ENCODE data around the gene BMX.

BMX gene

DNA sequence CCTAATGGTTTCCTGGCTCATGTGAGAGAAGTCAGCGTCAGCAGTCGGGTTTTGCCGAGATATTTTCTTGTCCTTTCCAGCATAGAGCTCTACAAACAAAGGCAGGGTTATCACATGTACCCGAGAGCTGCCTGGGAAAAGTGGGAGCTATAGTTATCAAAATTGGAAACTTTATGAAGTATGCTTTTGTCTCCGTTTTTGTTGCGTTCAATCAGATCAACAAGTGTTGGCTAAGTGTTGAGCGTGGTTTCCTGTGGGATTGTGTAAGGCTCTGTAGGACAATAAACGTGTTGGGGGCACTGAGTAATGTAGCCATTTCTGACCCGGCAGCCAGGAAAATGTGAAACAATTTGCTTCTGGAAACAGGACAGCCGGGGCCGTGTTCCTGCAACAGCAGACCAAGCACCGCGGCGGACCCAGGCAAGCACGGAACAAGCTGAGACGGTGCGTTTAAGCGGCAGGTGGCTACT is at the start of gene BMX:
Gene BMX (plus strand): TSS at position 311 of the 470 bp plus-strand sequence. CDS start 7,547 bp downstream, outside the sequence.
- DNase-seq = no peak

DNA sequence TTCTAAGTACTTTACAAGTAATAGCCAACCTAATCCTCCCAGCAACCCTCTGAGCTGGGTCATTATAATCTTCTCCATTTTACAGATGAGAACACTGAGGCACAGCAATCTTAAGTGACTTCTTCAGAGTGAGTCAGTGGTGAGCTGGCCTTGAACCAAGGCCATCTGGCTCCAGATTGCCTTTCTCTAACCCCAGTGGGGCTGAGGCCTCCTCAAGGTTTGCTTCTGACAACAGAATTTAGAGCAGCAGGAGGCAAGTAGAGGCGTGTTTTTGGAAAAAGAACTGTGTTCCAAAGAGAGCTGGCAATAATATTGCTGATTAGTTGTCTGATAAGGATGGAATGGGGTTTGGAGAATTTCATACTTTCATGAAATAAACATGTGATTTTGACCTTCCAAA is 48.7 kb upstream of the BMX start:
- no peak for DNase-seq

DNA sequence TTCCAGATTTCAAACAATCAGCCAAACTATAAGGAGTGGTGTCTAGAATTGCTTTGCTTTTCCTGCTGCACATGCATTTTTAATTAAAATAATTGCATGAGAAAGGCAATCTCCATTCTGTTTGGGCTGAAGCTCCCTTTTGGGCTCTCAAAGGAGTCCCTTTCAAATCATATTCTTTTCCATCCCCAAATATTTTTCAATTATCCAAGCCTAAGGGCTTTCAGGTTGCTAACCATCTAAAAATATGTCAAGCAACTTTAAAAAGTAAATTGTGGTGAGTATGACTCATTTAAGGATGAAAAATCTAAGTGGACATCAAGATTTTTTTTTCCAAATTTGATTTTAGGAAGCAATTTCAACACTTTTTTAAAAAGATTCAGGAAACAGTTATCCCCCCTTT is 35.9 kb upstream of the BMX start:
- no peak for DNase-seq

DNA sequence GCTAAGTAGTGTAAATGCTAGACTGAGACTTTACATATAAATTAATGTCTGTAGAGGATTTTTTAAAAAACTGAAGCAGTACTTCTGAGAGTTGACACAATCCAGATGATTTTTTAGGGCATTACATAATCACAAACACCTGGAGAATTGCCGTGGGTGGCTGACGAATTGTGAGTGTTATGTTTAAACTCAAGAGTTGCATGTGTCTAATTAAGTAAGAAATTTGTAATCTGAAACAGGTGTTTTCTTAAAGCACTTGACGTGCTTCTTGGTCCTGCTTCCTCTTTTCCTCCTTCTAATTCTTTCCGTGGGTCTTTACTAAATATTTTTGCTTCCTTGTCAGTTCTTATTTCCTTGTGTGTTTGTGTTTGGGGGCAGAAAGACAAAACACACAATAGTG is 35.3 kb upstream of the BMX start:
- no peak for DNase-seq

DNA sequence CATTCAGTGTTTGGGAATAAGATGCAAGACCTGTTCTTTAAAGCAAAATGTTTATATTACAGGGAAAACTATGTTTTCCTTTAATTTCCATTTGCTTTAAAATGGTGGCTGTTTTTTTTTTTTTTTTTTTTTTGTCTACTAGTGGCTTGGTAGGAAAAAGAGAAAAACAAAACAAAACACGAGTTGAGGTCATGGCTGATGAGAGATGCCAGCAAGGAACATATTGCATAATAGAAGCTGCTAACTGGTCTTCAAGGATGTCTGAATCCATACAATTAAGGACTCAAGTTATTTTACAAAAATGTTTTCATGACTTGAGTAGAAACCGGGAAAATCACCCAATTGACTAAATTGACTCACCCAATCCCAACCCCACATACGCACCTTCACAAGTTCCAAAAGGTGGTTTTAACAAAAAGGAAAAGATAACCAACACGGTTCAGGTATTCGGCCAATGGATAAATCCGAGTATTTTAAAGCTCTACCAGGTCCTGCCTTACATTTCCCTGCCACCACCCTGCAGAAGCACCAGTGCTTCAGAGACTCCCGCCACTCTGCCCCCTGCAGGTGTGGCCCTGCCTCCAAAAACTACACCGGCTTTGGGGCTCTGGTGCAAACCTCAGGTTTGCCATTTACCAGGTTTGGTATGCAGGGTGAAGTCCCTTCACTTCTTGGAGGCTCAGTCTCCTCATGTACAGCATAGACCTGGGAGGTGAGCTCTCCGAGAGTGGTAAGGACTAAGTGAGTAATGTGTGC is 34.5 kb upstream of the BMX start:
- no peak for DNase-seq

DNA sequence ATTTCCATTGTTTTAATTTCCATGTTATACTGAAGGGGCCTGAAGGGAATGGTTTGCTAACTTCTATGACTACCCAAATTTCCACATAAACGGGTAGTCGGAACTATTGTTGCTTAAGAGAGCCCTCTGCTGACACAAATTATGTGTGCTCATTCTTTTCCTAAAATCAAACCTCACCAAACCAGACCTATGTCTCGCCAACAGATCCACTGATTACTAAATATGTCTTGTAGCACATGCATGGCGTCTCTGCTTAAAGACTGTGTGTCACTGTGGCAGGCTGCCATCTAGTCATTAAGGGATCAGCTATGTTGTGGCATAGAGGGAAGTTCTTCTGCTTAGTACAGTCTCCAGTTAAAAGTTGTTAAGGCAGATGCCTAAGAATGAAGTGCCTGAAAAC is 32.6 kb upstream of the BMX start:
- DNase-seq = no peak

DNA sequence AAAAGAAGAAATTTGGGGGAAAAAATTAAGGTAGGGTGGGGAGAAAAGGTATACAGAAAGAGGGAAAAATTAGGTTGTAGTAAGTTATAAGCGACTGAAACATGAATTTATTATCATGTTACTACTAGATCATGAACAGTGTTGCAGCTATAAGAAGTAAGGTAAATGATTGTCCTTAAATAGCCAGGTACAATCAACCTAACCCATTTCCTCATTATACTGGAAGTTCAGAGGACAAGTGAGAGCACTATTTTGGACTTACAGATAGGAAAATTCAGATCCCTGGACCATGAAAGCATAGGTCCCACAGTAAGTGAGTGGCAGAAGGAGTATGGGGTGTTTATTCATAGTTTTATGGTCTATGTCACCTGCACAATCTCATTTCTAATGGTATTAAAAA is 31.0 kb upstream of the BMX start:
- no peak for DNase-seq

DNA sequence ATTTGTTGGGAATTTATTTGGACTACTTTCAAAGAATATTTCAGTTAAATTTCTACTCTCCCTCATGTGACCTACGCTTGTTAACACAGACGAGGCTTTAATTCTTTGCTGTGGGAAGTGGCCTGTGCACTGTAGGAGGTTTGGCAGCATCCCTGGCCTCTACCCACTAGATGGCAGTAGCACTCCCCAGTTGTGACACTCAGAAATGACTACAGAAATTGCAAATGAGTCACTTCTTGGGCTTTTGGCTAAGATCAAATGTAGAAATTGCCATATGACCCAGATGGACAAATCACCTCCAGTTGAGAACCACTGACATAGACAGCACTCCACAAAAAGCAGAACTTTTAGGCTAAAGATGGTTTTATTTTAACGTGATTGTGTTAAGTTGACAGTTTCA is 29.6 kb upstream of the BMX start:
- DNase-seq = peak; percentile 52

DNA sequence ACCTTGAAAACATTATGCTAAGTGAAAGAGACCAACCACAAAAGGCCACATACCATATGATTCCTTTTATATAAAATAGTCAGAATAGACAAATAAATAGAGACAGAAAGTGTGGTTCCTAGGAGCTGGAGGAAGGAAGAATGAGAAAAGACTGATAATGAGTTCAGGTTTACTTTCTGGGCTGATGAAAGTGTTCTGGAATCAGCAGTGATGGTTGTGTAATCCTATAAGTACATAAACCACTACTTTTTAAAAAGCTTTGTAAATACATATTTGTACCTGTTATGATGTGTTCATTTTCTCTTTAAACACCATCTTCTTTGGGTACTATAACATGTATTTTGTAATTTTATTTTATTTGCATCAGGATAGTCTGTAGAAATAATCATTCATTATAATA is 28.1 kb upstream of the BMX start:
- DNase-seq = no peak

DNA sequence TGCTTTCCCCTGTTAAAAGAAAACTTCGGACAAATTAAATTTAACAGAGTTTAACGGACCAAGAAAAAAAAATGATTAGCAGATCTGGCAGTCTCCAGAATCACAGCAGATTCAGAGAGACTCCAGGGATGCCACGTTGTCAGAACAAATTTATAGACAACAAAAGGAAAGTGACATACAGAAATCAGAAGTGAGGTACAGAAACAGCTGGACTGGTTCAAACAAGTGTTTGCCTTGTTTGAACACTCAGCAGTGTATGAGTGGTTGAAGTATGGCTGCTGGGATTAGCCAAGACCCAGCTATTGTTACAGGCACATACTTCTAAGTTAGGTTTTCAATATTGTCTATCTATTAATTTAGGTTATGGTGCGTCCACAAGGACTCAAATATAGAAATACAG is 26.6 kb upstream of the BMX start:
- DNase-seq = no peak

DNA sequence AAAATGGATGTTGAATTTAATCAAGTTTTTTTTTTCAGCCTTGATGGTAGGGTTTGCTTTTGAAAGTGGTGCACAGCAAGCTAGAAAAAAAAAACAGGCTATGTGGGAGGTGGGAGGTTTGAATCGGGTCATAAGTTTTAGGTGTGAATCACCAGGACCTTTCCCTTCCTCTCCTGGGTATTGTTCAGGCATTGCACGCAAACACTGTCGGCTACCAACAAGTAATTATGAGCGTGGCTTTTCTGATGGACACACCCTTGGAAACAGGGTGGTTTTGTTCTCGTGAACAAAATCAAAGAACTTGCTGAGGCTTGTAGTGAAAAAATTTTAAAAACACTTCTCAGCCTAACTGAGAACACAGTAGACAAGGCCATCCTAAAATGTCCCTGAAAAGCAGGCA is 25.6 kb upstream of the BMX start:
- no peak for DNase-seq

DNA sequence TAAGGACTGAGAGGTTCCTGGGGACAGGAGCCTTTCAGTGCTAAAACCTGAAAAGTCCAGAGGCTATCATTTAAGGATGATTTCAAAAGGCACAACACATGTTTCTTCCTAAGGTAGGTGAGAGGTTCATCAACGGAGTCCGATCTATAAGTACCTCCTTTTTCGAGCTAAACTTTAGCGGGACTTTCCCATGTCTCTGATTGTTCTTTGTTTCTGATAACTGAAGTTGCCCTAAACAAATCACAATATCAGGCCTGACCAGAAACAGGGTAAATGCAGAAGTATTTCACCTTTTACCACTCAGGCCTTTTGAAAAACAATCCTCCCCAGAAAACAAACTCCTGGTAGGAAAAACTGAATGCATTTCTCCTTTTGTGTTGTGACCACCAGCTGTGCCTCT is 25.1 kb upstream of the BMX start:
- DNase-seq = no peak

DNA sequence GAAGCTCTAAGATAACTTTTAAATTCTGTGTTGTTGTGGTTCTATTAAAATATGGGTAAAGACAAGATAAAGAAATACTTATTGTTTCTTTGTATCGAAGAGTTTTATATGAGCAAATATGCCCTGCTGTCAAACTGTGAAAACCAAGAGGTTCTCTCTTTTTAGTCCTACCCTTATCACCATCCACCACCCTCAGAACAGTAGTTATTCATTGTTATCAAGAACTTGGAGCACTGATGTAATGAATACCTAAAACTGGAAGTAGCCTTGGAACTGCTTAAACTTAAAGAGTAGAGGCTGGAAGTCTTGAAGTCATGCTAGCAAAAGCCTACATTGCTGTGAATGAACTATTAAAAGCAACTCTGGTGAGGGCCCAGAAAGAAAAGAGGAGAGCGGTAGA is 16.7 kb upstream of the BMX start:
- no peak for DNase-seq

DNA sequence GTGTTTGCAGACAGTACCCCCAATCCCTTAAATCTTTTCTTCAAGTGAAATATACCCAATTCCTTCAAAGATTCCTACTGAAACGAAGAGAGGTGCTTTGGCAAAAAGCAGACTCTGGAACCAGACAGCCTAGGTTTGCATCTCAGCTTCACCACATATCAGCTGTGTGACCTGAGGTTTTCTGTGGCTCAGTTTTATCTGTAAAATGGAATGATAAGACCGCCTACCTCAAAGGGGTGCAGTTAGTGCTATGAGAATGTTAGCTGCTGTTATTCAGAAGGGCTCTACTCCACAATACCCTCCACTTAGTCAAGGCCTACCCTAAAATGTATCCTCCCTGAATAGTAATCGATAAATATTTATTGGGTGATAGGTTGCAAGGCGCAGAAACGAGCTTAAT is 8.1 kb upstream of the BMX start:
- no peak for DNase-seq

DNA sequence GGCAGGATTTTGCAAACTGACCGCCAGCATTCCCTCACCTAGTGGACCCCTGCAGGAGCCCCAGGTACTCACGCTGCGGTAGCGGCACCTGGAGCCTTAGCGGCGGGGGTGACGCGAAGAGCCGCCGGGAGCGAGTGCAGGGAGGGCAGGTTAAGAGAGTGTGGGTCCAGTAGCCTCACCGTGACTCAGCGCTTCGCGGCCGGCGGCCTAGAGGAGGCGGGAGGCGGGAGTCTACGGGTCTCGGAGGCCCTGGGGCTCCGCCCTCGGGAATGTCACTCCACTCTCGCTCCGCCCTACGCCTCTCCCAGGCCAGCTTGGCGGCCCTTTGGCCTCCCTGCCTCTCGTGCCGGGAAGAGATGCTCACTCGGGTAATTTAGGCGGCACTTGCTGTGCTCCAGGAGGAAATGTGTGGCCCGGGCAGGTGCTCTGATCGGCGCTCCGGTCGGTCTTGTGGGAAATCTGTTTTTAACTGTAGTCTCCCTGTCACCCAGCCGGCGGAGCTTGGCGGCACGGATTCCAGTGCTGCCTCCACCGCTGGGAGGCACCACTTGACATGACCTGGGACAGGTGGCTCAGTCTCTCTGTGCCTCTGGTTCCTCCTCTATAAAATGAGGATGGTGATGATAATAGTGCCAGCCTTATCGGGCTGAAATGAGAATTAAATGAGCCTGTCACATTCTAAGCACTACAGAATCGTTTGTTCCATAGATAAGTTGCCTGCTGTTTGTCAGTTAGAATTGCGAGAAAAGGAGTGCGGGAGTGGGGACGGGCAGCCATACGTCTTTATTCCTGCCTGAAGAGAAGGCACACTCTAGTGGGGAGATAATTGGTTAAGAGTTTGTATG is 7.3 kb upstream of the BMX start, which contains the start of gene PIR:
Gene PIR (minus strand): TSS at position 216 of the 845 bp plus-strand sequence. CDS start 2,076 bp downstream, outside the sequence.
- DNase-seq = peak; percentile 19

DNA sequence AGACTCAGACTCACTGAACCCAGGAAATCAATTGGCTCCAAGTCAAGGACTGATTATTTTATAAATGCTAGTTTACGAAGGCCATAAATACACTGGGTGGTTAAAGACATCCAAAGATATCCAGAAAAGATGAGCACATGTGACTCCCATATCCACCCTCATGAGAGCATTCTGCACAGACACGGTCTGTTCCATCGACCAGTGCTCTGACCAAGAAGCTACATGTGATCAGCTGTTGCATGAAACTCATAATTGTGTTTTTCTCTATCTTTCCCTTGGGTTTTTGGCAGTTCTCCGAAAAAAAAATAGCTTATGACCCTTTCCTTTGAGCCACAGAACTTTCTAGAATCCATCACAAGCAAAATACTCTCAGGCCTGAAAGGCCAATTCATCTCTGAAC is 4.8 kb upstream of the BMX start:
- DNase-seq = no peak

DNA sequence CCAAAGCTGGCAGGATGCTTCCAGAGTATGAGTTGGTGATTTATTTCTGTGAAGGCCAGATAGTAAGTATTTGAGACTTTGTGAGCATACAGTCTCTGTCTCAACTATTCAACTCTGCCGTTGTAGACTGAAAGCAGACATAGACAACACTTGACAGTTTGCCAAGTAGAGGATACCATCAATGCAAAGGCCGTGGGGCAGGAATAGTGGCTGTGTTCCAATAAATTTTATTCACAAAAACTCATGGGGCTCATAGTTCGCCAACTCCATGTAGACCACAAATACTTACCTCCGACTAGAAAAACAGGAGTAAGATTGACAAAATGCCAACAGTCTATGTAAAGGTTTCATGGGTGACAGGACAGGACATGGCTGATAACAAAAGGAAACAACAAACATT is 3.8 kb upstream of the BMX start:
- no peak for DNase-seq

DNA sequence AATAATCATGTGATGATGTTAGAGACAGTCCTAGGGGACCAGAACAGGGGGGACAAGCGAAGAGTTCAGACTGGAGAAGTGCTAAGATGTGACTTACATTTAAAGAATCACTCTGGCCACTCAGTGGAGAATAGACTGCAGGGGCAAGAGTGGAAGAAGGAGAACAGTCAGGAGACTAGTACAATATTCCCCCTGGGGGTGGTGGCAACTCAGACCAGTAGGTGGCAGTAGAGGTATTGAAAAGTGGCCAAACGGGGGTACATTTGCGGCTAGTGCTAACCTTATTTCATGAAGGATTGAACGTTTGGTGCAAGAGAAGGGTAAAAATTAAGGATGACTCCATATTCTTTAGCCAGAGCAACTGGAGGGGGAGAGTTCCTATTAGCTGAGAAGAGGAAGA is 2.7 kb upstream of the BMX start:
- DNase-seq = peak; percentile 51

DNA sequence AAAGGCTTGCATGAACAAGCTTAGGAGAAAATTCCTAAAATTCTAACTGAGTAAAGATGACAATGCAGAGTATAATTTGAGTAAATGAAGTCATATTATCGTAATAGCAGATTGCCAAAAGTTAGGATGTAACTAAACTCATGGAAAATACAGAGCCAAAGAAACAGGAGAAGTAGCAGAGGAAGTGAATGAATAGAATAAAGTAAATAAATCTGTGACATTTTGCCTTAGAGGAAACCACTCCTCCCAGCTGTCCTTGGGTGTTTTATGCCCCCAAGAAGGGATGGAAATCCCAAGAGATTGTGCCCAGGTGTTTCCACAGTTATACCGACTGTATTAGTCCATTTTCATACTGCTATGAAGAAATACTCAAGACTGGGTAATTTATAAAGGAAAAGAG is 1.9 kb upstream of the BMX start:
- DNase-seq = no peak

DNA sequence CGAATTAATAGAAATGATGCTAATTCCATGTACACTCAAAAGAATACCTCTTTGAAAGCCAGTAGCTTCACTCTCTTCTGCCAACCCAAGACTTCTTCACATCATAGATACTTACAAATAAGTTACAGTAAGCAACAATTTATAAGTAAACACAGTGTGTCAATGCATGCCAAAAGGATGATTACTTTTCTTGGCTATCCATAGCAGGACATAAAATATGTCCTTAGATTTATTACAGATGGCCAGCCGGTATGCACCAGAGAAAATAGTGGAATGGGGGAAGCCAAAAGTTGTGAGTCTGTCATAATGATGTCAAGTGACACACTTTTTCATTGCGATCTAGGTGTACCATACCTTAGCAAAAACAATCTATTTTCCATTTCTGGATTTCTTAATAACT is 631 bp upstream of the BMX start:
- DNase-seq = no peak

DNA sequence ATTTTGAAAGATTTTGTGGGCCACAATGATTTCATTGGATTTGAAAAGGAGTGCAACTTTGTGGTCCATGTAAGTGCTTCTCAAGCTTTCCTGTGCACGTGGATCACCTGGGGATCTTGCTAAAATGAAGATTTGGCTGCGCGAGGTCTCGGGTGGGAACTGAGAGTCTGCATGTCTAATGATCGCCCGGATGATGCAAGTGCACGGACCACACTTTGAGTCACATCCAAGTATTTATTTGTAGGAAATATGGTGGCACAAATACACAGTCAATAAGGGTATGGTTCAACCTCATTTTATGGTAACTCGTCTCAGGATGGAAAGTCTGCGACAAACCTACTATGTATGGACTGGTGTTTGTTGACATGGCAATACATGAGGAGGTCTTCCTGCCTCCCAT is 899 bp downstream of the BMX start:
- no peak for DNase-seq

DNA sequence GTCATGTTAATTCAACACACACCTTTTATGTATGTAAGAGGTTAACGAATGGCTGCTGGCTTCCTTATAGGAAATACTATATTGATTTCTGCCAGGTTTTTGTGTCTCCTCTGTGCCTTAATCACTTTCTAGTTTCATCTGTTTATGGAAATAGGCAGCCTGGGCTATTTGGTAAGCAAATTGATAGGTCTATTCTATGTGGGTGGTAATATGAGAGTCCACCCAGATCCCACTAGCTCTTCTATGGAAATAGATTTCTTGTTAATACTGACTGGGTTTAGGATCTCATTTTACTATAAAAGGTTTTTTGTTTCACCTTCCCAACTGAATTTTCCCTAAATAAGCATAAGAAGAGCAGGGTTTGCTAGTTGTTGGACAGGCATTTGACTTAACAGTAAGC is 4.1 kb downstream of the BMX start:
- DNase-seq = no peak

DNA sequence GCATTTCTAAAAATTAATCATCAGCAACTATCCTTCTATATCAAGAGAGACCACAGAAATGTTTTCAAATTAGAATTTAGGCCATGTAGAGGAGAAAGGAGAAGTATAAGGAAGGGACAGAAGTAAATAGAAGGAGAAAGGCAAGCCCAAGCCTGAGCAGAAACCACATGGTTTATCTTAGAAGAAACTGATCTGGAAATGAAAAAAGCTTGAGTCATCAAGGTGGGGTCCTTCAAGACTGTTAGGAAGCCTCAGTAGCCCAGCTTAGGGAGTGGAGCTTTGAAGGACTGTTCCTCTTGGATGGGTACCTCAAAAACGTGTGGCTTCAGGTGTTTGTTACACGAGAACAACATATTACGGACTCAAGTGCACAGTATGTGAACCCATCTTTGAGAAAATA is 4.5 kb downstream of the BMX start:
- no peak for DNase-seq

DNA sequence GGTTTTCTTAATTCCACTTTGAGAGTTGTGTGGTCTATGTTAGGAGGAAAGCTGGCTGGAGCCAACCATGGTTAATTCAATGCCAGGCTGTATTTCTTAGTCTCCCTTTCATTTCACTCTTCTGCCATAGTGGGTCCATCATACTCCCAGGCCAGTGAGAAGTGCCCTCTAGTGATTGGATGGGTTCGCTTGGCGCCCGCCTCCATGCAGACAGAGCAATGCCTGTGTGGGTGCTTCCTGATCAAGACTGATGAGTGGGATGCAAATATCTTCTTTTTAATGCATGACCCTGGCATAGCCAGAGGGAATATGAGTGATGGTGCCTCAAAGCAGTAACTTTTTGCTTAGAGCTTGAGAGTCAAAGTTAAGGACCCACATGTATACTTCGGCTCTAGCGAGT is 6.4 kb downstream of the BMX start:
- no peak for DNase-seq
